Sigmoid colon (tissue), 4 donors: ENCODE results near the gene RBM48.

Experiments
- CTCF ChIP-seq, 4 experiments: fragments of 450-650 bp in 3 of 4; fragments of 200-600 bp in 1 of 4; IDR thresholded peaks; one replicate each; pipeline ENCODE4 v1.5.1; 2016 to 2019; ENCODE audit warnings: antibody characterized with exemption in 4 of 4, mild to moderate bottlenecking in 3 of 4, moderate library complexity in 2 of 4
- POLR2AphosphoS5 ChIP-seq, 4 donors: sonication (generic); formaldehyde crosslinking; IDR thresholded peaks; one replicate each; pipeline ENCODE4 v1.6.1; 2017; ENCODE audit warnings: antibody characterized with exemption in 4 of 4

GRCh38 chr7:92485974-92486373, 42.6 kb upstream of the RBM48 start:
- TF ChIP-seq CTCF (IDR thresholded peaks at IDR 0.05) (no peak), POLR2AphosphoS5 (IDR thresholded peaks at IDR 0.05) (no peak)
